ENCODE measurements around the gene ZNF383. TPM values are rescaled to one million over a fixed set of nuclear protein-coding genes. Genes with fewer than 3 reads are reported as not detected.
A peak's percentile ranks its signal among the peaks of the same experiment; 100 is the strongest.
"Not testable (repeated sequence)": the region's sequence is repeated elsewhere in the genome, so short reads cannot be mapped to it uniquely, and the experiment has no call there.

Gene ZNF383
- total RNA-seq, 1 donor, result 7.8 TPM

GRCh38 chr19:37220383-37220782 lies 2.4 kb downstream of the ZNF383 start:
- DNase-seq (ENCODE audit: low read depth), result no peak
- H3K4me3 ChIP-seq (ENCODE audit: low read depth, low read length), result no peak overlapping the region
- no peak for TF ChIP-seq CTCF (IDR thresholded peaks at IDR 0.05; ENCODE audit: insufficient read depth, low read length)

- TF ChIP-seq CTCF (IDR thresholded peaks at IDR 0.05; ENCODE audit: insufficient read depth, low read length), result no peak
- H3K4me3 ChIP-seq (ENCODE audit: low read depth, low read length), result no peak overlapping the region
- DNase-seq (ENCODE audit: low read depth), result no peak
Observed at GRCh38 chr19:37221136-37221535, 3.1 kb downstream of the ZNF383 start.

- no peak for DNase-seq (ENCODE audit: low read depth)
- no peak for TF ChIP-seq CTCF (IDR thresholded peaks at IDR 0.05; ENCODE audit: insufficient read depth, low read length)
- no peak overlapping the region for H3K4me3 ChIP-seq (ENCODE audit: low read depth, low read length)
Observed at GRCh38 chr19:37226248-37226647, 8.2 kb downstream of the ZNF383 start.

- TF ChIP-seq CTCF (IDR thresholded peaks at IDR 0.05; ENCODE audit: insufficient read depth, low read length), result peak; percentile 57
- no peak overlapping the region for H3K4me3 ChIP-seq (ENCODE audit: low read depth, low read length)
- no peak for DNase-seq (ENCODE audit: low read depth)
Observed at GRCh38 chr19:37227996-37228395, 10.0 kb downstream of the ZNF383 start.

- no peak for TF ChIP-seq CTCF (IDR thresholded peaks at IDR 0.05; ENCODE audit: insufficient read depth, low read length)
- no peak overlapping the region for H3K4me3 ChIP-seq (ENCODE audit: low read depth, low read length)
- DNase-seq (ENCODE audit: low read depth), result no peak
Observed at GRCh38 chr19:37243206-37243632, 25.2 kb downstream of the ZNF383 start.

- peak overlapping the region; percentile 78 for H3K4me3 ChIP-seq (ENCODE audit: low read depth, low read length)
- TF ChIP-seq CTCF (IDR thresholded peaks at IDR 0.05; ENCODE audit: insufficient read depth, low read length), result no peak
- DNase-seq (ENCODE audit: low read depth), result peak; percentile 97
Observed at GRCh38 chr19:37251308-37252229, 33.6 kb downstream of the ZNF383 start.

- not testable (repeated sequence) for DNase-seq (ENCODE audit: low read depth); H3K4me3 ChIP-seq (ENCODE audit: low read depth, low read length)
Observed at GRCh38 chr19:37263028-37263427, 45.0 kb downstream of the ZNF383 start.

GRCh38 chr19:37267005-37267404 lies 49.0 kb downstream of the ZNF383 start:
- DNase-seq (ENCODE audit: low read depth); H3K4me3 ChIP-seq (ENCODE audit: low read depth, low read length): not testable (repeated sequence)

- H3K4me3 ChIP-seq (ENCODE audit: low read depth, low read length); DNase-seq (ENCODE audit: low read depth): not testable (repeated sequence)
Observed at GRCh38 chr19:37267755-37268154, 49.7 kb downstream of the ZNF383 start.

- DNase-seq (ENCODE audit: low read depth); H3K4me3 ChIP-seq (ENCODE audit: low read depth, low read length): not testable (repeated sequence)
Observed at GRCh38 chr19:37280656-37281055, 62.6 kb downstream of the ZNF383 start.

GRCh38 chr19:37284020-37284419 lies 66.0 kb downstream of the ZNF383 start:
- H3K4me3 ChIP-seq (ENCODE audit: low read depth, low read length), result not testable (repeated sequence)

More at GRCh38 chr19:37284020-37284419, 66.0 kb downstream of the ZNF383 start:
- DNase-seq (ENCODE audit: low read depth), result not testable (repeated sequence)
